ENCODE results near the gene GSAP.

Gene GSAP

GRCh38 chr7:77362905-77363304 is 53.2 kb downstream of the GSAP start:
- no peaks in the 10 kb centered on the region for H3K27me3 ChIP-seq (ENCODE audit: insufficient read depth, low read length)
- no peak overlapping the region for H3K4me2 ChIP-seq (ENCODE audit: low read length)
- H3K27ac ChIP-seq (ENCODE audit: low read depth, low read length, poor library complexity, severe bottlenecking), result no peak overlapping the region
- no peak overlapping the region for H2AFZ ChIP-seq (ENCODE audit: low read length)
- no peak overlapping the region for H3K9ac ChIP-seq (ENCODE audit: low read length)
- no peaks in the 10 kb centered on the region for H3K4me1 ChIP-seq (ENCODE audit: insufficient read depth, low read length, severe bottlenecking)
- no peaks in the 10 kb centered on the region for H3K36me3 ChIP-seq (ENCODE audit: insufficient read depth, low read length)
- H3F3A ChIP-seq (ENCODE audit: insufficient read depth, low read length), result no peaks in the 10 kb centered on the region
- no peaks in the 10 kb centered on the region for H3K9me3 ChIP-seq (ENCODE audit: low read length)
- no peaks in the 10 kb centered on the region for H4K20me1 ChIP-seq (ENCODE audit: insufficient read depth, low read length)
- no peak for TF ChIP-seq CTCF (IDR thresholded peaks at IDR 0.05; ENCODE audit: low read length)
- TF ChIP-seq EZH2 (IDR thresholded peaks at IDR 0.05; ENCODE audit: borderline replicate concordance, low read length), result no peak
- no peaks in the 10 kb centered on the region for H3K9me2 ChIP-seq (ENCODE audit: low read depth, low read length)
- no peaks in the 10 kb centered on the region for H3K79me2 ChIP-seq (ENCODE audit: insufficient read depth, low read length)
- H3K4me3 ChIP-seq (ENCODE audit: low read depth, low read length, poor library complexity, severe bottlenecking), result no peak overlapping the region

- H3K27me3 ChIP-seq (ENCODE audit: insufficient read depth, low read length), result no peaks in the 10 kb centered on the region
- H3K9me2 ChIP-seq (ENCODE audit: low read depth, low read length), result no peaks in the 10 kb centered on the region
- H3K4me2 ChIP-seq (ENCODE audit: low read length), result no peak overlapping the region
- no peaks in the 10 kb centered on the region for H3F3A ChIP-seq (ENCODE audit: insufficient read depth, low read length)
- H3K79me2 ChIP-seq (ENCODE audit: insufficient read depth, low read length), result no peaks in the 10 kb centered on the region
- H4K20me1 ChIP-seq (ENCODE audit: insufficient read depth, low read length), result no peaks in the 10 kb centered on the region
- H3K36me3 ChIP-seq (ENCODE audit: insufficient read depth, low read length), result no peaks in the 10 kb centered on the region
- no peaks in the 10 kb centered on the region for H3K4me1 ChIP-seq (ENCODE audit: insufficient read depth, low read length, severe bottlenecking)
- no peak overlapping the region for H2AFZ ChIP-seq (ENCODE audit: low read length)
- TF ChIP-seq EZH2 (IDR thresholded peaks at IDR 0.05; ENCODE audit: borderline replicate concordance, low read length) (no peak), CTCF (IDR thresholded peaks at IDR 0.05; ENCODE audit: low read length) (no peak)
- no peak overlapping the region for H3K27ac ChIP-seq (ENCODE audit: low read depth, low read length, poor library complexity, severe bottlenecking)
- H3K4me3 ChIP-seq (ENCODE audit: low read depth, low read length, poor library complexity, severe bottlenecking), result no peak overlapping the region
- no peaks in the 10 kb centered on the region for H3K9me3 ChIP-seq (ENCODE audit: low read length)
- no peak overlapping the region for H3K9ac ChIP-seq (ENCODE audit: low read length)
Observed at GRCh38 chr7:77360969-77361368, 55.2 kb downstream of the GSAP start.

DNA sequence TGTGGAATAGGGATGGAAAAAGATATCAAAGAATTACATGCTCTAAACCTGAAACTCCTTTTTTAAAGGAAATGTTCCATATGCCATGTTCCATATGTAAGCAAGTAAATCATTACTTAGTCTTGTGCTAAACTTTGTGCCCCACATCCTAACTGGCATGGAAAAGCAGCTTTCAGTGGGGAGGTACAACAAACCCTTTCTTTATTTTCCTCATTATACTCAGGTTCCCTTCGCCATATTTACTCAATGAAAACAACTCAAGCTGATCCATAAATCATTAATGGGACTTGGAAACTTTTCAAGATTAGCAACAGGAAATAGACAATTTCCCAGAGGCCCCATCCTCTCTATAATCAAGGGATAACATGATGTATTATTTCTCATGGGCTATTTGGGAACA is 56.0 kb downstream of the GSAP start:
- Histone ChIP-seq H3K4me2 (ENCODE audit: low read length) (no peak overlapping the region), H3K27me3 (ENCODE audit: insufficient read depth, low read length) (no peaks in the 10 kb centered on the region)
- TF ChIP-seq CTCF (IDR thresholded peaks at IDR 0.05; ENCODE audit: low read length), result no peak
- no peak for TF ChIP-seq EZH2 (IDR thresholded peaks at IDR 0.05; ENCODE audit: borderline replicate concordance, low read length)

More for the DNA sequence above, 56.0 kb downstream of the GSAP start:
- no peak overlapping the region for H3K27ac ChIP-seq (ENCODE audit: low read depth, low read length, poor library complexity, severe bottlenecking)
- H3K4me3 ChIP-seq (ENCODE audit: low read depth, low read length, poor library complexity, severe bottlenecking), result no peak overlapping the region
- no peak overlapping the region for H2AFZ ChIP-seq (ENCODE audit: low read length)
- H3K79me2 ChIP-seq (ENCODE audit: insufficient read depth, low read length), result no peaks in the 10 kb centered on the region
- H3K9me3 ChIP-seq (ENCODE audit: low read length), result no peaks in the 10 kb centered on the region
- H3K4me1 ChIP-seq (ENCODE audit: insufficient read depth, low read length, severe bottlenecking), result no peaks in the 10 kb centered on the region
- H3K9ac ChIP-seq (ENCODE audit: low read length), result no peak overlapping the region
- H3F3A ChIP-seq (ENCODE audit: insufficient read depth, low read length), result no peaks in the 10 kb centered on the region
- no peaks in the 10 kb centered on the region for H4K20me1 ChIP-seq (ENCODE audit: insufficient read depth, low read length)
- no peaks in the 10 kb centered on the region for H3K9me2 ChIP-seq (ENCODE audit: low read depth, low read length)
- H3K36me3 ChIP-seq (ENCODE audit: insufficient read depth, low read length), result no peaks in the 10 kb centered on the region

Data from OCI-LY1 (cell line).